VCaP (cell line): ENCODE data around the gene TAPT1.

Source experiments
- H3K27ac ChIP-seq: fragments of 450-650 bp; 2 replicates; pipeline ENCODE4 v1.5.1; 2017
- CTCF ChIP-seq: fragments of 450-650 bp; conservative IDR thresholded peaks from 2 replicates; pipeline ENCODE4 v1.5.1; 2017; ENCODE audit warnings: mild to moderate bottlenecking, moderate library complexity

The TAPT1 gene

GRCh38 chr4:16224264-16225166, 1.8 kb downstream of the TAPT1 start:
- H3K27ac ChIP-seq: peak overlapping the region; percentile 96
- no peak for TF ChIP-seq CTCF

GRCh38 chr4:16222957-16223527, 3.2 kb downstream of the TAPT1 start:
- TF ChIP-seq CTCF: no peak
- H3K27ac ChIP-seq: no peak overlapping the region

- H3K27ac ChIP-seq: no peak overlapping the region
- no peak for TF ChIP-seq CTCF
These were observed 7.3 kb downstream of the TAPT1 start for GRCh38 chr4:16218950-16219349.

GRCh38 chr4:16217300-16218051, 8.8 kb downstream of the TAPT1 start:
- no peak for TF ChIP-seq CTCF
- H3K27ac ChIP-seq: no peak overlapping the region

GRCh38 chr4:16213121-16213520, 13.2 kb downstream of the TAPT1 start:
- peak overlapping the region; percentile 58 for H3K27ac ChIP-seq
- no peak for TF ChIP-seq CTCF

GRCh38 chr4:16212138-16212782, 14.0 kb downstream of the TAPT1 start:
- peak overlapping the region; percentile 58 for H3K27ac ChIP-seq
- no peak for TF ChIP-seq CTCF

- H3K27ac ChIP-seq: no peak overlapping the region
- TF ChIP-seq CTCF: no peak
These were observed 18.9 kb downstream of the TAPT1 start for GRCh38 chr4:16207409-16207808.
